ENCODE data around the gene SH2B3.
A peak's percentile ranks its signal among the peaks of the same experiment; 100 is the strongest.
"Not testable (repeated sequence)": the region's sequence is repeated elsewhere in the genome, so short reads cannot be mapped to it uniquely, and the experiment has no call there.

The SH2B3 gene

GRCh38 chr12:111367661-111368221 is 38.0 kb upstream of the SH2B3 start:
- H3K4me3 ChIP-seq (ENCODE audit: low read depth, low read length) = peak overlapping the region; percentile 83
- ChIA-PET CTCF (interaction anchor here (1.6 to 4.4 kb wide), 2 partner anchors 29 to 84 kb away, joined by 4 to 33 read pairs; no protein-coding TSS in a partner anchor), POLR2A (no interaction called here)
- DNase-seq (ENCODE audit: low read depth, low spot score) = no peak
- no peak for TF ChIP-seq CTCF (IDR thresholded peaks at IDR 0.05; ENCODE audit: insufficient read depth, low read length, missing control alignments)

- no peak for DNase-seq (ENCODE audit: low read depth, low spot score)
- CTCF ChIA-PET = interaction anchor here (1.4 to 4.4 kb wide), 4 partner anchors 14 to 161 kb away, joined by 4 to 33 read pairs (median 5); no protein-coding TSS in a partner anchor
- TF ChIP-seq CTCF (IDR thresholded peaks at IDR 0.05; ENCODE audit: insufficient read depth, low read length, missing control alignments) = no peak
- H3K4me3 ChIP-seq (ENCODE audit: low read depth, low read length) = peak overlapping the region; percentile 83
- POLR2A ChIA-PET = interaction anchor here (0.7 kb wide), 1 partner anchor 96 kb away, joined by 3 read pairs; no protein-coding TSS in a partner anchor
Measured at GRCh38 chr12:111368291-111368787, 37.4 kb upstream of the SH2B3 start.

- ChIA-PET CTCF (interaction anchor here (1.2 to 4.4 kb wide), 5 partner anchors 14 to 161 kb away, joined by 3 to 33 read pairs (median 5); no protein-coding TSS in a partner anchor), POLR2A (interaction anchor here (0.7 kb wide), 1 partner anchor 95 kb away, joined by 3 read pairs; no protein-coding TSS in a partner anchor)
- H3K4me3 ChIP-seq (ENCODE audit: low read depth, low read length) = peak within 1 kb of the TSS; percentile 83
Measured at GRCh38 chr12:111368788-111369495, 36.8 kb upstream of the SH2B3 start, which contains the start of gene PHETA1. PHETA1 (minus strand) TSS chr12:111369095; CDS start chr12:111363427, 5,668 bp downstream.

GRCh38 chr12:111369496-111370220 is 36.1 kb upstream of the SH2B3 start:
- CTCF ChIA-PET = interaction anchor here (1.2 to 4.4 kb wide), 5 partner anchors 13 to 160 kb away, joined by 3 to 33 read pairs (median 5); no protein-coding TSS in a partner anchor
- peak overlapping the region; percentile 83 for H3K4me3 ChIP-seq (ENCODE audit: low read depth, low read length)
- no peak for DNase-seq (ENCODE audit: low read depth, low spot score)
- POLR2A ChIA-PET = no interaction called here
- TF ChIP-seq CTCF (IDR thresholded peaks at IDR 0.05; ENCODE audit: insufficient read depth, low read length, missing control alignments) = no peak

More at GRCh38 chr12:111368788-111369495, 36.8 kb upstream of the SH2B3 start, which contains the start of gene PHETA1:
- peak; percentile 17 for DNase-seq (ENCODE audit: low read depth, low spot score)
- TF ChIP-seq CTCF (IDR thresholded peaks at IDR 0.05; ENCODE audit: insufficient read depth, low read length, missing control alignments) = no peak

GRCh38 chr12:111373231-111373630 is 32.5 kb upstream of the SH2B3 start:
- CTCF ChIA-PET; H3K4me3 ChIP-seq (ENCODE audit: low read depth, low read length); DNase-seq (ENCODE audit: low read depth, low spot score); POLR2A ChIA-PET: not testable (repeated sequence)

GRCh38 chr12:111377440-111377839 is 28.3 kb upstream of the SH2B3 start:
- CTCF ChIA-PET = interaction anchor here (0.6 to 1.8 kb wide), 3 partner anchors 16 to 26 kb away, joined by 3 to 11 read pairs (median 5); no protein-coding TSS in a partner anchor

More at GRCh38 chr12:111377440-111377839, 28.3 kb upstream of the SH2B3 start:
- no peak overlapping the region for H3K4me3 ChIP-seq (ENCODE audit: low read depth, low read length)
- TF ChIP-seq CTCF (IDR thresholded peaks at IDR 0.05; ENCODE audit: insufficient read depth, low read length, missing control alignments) = no peak
- DNase-seq (ENCODE audit: low read depth, low spot score) = no peak
- POLR2A ChIA-PET = no interaction called here

All from AG04449 (cell line).